Panc1 (cell line): ENCODE measurements around the gene GPR141. TPM values are rescaled to one million over a fixed set of nuclear protein-coding genes. Genes with fewer than 3 reads are reported as not detected.

Experiments
- ATAC-seq: fragments of 200-7000 bp; cut with Tn5 transposase; 2 replicates; pipeline ENCODE4 v1.9.1; 2020; ENCODE audit warnings: mild to moderate bottlenecking, moderate library complexity
- BruUV-seq: library from RNA; stranded (reverse); fragments of 400-500 nt; replicated peaks from 2 replicates; lab custom pipeline; 2021; lab: Mats Ljungman, UMichigan
- CTCF ChIA-PET: fragments of 300-600 bp; sonication (Branson Sonifier 250); formaldehyde crosslinking; loops from one replicate; lab custom pipeline; 2022; ENCODE audit warnings: antibody characterized with exemption; lab: Charles Lee
- POLR2A ChIA-PET: fragments of 300-600 bp; sonication (Branson Sonifier 250); formaldehyde crosslinking; loops from one replicate; lab custom pipeline; 2022; ENCODE audit warnings: antibody characterized with exemption; lab: Charles Lee
- DNase-seq: peaks from one replicate; pipeline ENCODE4 v3.0.0-alpha.2; 2010; ENCODE audit warnings: low read depth, low spot score
- H3K27ac ChIP-seq: 2 replicates; pipeline ENCODE4 v1.5.1; 2011; ENCODE audit warnings: mild to moderate bottlenecking, low read length, inconsistent platforms
- H3K27me3 ChIP-seq: fragments of 200-500 bp; sonication (Bioruptor generic); 2 replicates; pipeline ENCODE4 v1.6.0; 2014; ENCODE audit warnings: low read length, inconsistent platforms; ENCODE audit not compliant: control insufficient read depth, insufficient read depth
- H3K36me3 ChIP-seq: fragments of 200-500 bp; sonication (Bioruptor generic); 2 replicates; pipeline ENCODE4 v1.5.1; 2014; ENCODE audit warnings: inconsistent platforms, mild to moderate bottlenecking, low read length, moderate library complexity; ENCODE audit not compliant: control insufficient read depth, insufficient read depth
- H3K4me1 ChIP-seq: 2 replicates; pipeline ENCODE4 v1.5.1; 2011; ENCODE audit warnings: inconsistent platforms, mild to moderate bottlenecking, low read length, moderate library complexity; ENCODE audit not compliant: control insufficient read depth, insufficient read depth
- H3K4me3 ChIP-seq, 2 experiments: 2 replicates each; pipeline ENCODE4 v1.5.1; 2011 to 2012; ENCODE audit warnings: low read depth in 2 of 2, low read length in 2 of 2, mild to moderate bottlenecking in 2 of 2, inconsistent platforms in 1 of 2, moderate library complexity in 1 of 2
- H3K9me3 ChIP-seq: fragments of 200-500 bp; sonication (Bioruptor generic); 2 replicates; pipeline ENCODE4 v1.5.1; 2014; ENCODE audit warnings: low read depth, mild to moderate bottlenecking, inconsistent platforms, low read length, moderate library complexity; ENCODE audit not compliant: control insufficient read depth, insufficient read depth
- POLR2AphosphoS5 ChIP-seq: IDR thresholded peaks from 2 replicates; pipeline ENCODE4 v1.6.1; 2012; ENCODE audit warnings: mild to moderate bottlenecking, low read depth, low read length, moderate library complexity
- REST ChIP-seq, 2 experiments: IDR thresholded peaks; 2 replicates each; pipeline ENCODE4 v1.6.1; 2011 to 2012; ENCODE audit warnings: low read depth in 2 of 2, control low read depth in 1 of 2, low read length in 1 of 2, mild to moderate bottlenecking in 1 of 2, moderate library complexity in 1 of 2; ENCODE audit not compliant: insufficient read depth in 1 of 2
- SIN3A ChIP-seq: IDR thresholded peaks from 2 replicates; pipeline ENCODE4 v1.6.1; 2012; ENCODE audit warnings: low read depth, mild to moderate bottlenecking, low read length, moderate library complexity, borderline replicate concordance; ENCODE audit not compliant: insufficient read depth
- TCF7L2 ChIP-seq: IDR thresholded peaks from 2 replicates; pipeline ENCODE4 v1.6.1; 2011; ENCODE audit warnings: mild to moderate bottlenecking, low read depth, low read length, inconsistent platforms
- in situ Hi-C: cut with HindIII; loops from 2 replicates; pipeline ENCODE4 v1.10.0; 2016; ENCODE audit warnings: low sequenced_read_pairs, low pct_unique_long_range_greater_than_20kb
- intact Hi-C: fragments of 100-400 bp; cut with micrococcal nuclease; formaldehyde crosslinking; loops from one replicate; pipeline ENCODE4 v1.10.0; 2022; ENCODE audit not compliant: unreplicated experiment
- total RNA-seq: library from RNA; stranded (reverse); gene quantifications from one replicate; pipeline ENCODE4 v1.2.1, GENCODE V29; 2021; ENCODE audit not compliant: unreplicated experiment
- TF ChIP-seq, protein P1 (sequence below): fragments of 450-650 bp; IDR thresholded peaks from 2 replicates; pipeline ENCODE4 v1.5.1; 2017; ENCODE audit warnings: mild to moderate bottlenecking

GPR141 gene
- total RNA-seq, 1 experiment from 2014 or later = not detected

- H3K36me3 ChIP-seq = no peaks in the 10 kb centered on the region
- in situ Hi-C loops (no loop called here), intact Hi-C loops (no loop called here)
- DNase-seq = no peak
- H3K9me3 ChIP-seq = no peaks in the 10 kb centered on the region
- TF ChIP-seq POLR2AphosphoS5 (no peak), REST (IDR thresholded peaks at IDR 0.05; ENCODE audit: insufficient read depth in 1 of 2, low read depth in 2 of 2, low read length in 1 of 2) (no peak), SIN3A (no peak), TCF7L2 (no peak)
- TF ChIP-seq, protein P1, sequence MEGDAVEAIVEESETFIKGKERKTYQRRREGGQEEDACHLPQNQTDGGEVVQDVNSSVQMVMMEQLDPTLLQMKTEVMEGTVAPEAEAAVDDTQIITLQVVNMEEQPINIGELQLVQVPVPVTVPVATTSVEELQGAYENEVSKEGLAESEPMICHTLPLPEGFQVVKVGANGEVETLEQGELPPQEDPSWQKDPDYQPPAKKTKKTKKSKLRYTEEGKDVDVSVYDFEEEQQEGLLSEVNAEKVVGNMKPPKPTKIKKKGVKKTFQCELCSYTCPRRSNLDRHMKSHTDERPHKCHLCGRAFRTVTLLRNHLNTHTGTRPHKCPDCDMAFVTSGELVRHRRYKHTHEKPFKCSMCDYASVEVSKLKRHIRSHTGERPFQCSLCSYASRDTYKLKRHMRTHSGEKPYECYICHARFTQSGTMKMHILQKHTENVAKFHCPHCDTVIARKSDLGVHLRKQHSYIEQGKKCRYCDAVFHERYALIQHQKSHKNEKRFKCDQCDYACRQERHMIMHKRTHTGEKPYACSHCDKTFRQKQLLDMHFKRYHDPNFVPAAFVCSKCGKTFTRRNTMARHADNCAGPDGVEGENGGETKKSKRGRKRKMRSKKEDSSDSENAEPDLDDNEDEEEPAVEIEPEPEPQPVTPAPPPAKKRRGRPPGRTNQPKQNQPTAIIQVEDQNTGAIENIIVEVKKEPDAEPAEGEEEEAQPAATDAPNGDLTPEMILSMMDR = no peak
- no TSS peak for BruUV-seq
- no peak overlapping the region for H3K4me3 ChIP-seq
- no peak overlapping the region for H3K27ac ChIP-seq
- H3K27me3 ChIP-seq = no peaks in the 10 kb centered on the region
- H3K4me1 ChIP-seq = no peaks in the 10 kb centered on the region
- ChIA-PET POLR2A (no interaction called here), CTCF (no interaction called here)
- ATAC-seq = no peak
Measured at GRCh38 chr7:37757563-37757962, 74.0 kb downstream of the GPR141 start.

DNA sequence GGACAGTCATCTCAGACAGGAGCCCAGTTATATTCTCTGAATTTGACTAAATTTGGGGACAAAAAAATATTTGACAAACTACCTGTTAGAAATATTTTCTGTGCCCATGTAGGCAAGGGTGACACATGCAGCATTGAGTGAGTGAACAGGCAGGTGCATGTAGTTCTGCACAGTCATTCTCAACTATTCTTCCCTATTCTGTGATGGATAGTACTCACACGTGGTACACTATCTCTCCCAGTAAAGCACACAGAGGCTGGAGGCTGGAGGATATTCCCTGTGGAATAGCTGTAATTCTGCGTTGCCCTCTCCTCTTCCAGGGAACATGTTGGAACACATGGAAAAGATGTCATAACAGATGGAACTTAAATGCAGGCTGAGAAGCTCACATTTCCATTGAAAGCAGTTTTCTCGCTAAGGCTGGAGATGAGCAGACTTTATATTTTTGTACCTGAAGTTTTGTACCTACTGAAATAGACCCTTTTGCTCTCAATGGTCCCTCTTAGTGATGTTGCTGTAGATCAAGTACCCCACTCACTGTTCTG lies 75.0 kb downstream of the GPR141 start:
- intact Hi-C loops (no loop called here), in situ Hi-C loops (no loop called here)
- ChIA-PET POLR2A (no interaction called here), CTCF (no interaction called here)
- TF ChIP-seq REST (IDR thresholded peaks at IDR 0.05; ENCODE audit: insufficient read depth in 1 of 2, low read depth in 2 of 2, low read length in 1 of 2) (no peak), TCF7L2 (no peak), SIN3A (no peak), POLR2AphosphoS5 (no peak)
- TF ChIP-seq, protein P1 = no peak
- Histone ChIP-seq H3K9me3 (no peaks in the 10 kb centered on the region), H3K27ac (no peak overlapping the region), H3K27me3 (no peaks in the 10 kb centered on the region), H3K4me1 (no peaks in the 10 kb centered on the region), H3K4me3 (no peak overlapping the region), H3K36me3 (no peaks in the 10 kb centered on the region)
- no TSS peak for BruUV-seq
- no peak for DNase-seq
- ATAC-seq = no peak
